Measurements from ENCODE around the gene SNX11.

SNX11 gene

DNA sequence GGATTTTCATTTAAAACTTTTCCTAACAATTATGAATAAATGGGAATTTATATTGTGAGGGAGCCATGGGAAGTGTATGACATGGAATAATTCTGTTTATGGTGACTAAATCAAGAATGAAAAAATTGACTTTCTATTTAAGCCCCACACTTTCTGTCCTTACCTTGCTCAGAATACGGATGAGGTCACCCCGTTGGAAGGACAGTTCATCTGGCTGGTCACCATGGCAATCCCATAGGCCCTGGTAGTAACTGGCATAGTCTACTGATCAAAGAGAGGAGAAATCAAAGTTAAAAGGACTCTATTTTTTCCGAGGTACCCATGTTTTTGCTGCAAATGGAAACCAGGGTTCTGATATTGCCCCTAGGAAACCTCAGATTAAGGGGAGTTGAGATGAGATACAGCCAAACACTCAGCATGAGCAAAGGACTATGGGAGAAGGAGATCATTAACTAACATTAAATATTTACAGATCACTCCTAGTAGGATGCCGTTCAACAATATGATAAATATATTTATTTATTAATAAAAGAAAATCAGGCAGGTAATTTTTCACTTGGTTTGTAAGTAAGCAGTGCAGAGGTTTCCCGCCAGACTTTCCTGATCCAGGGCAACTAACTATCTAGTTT is 54.9 kb downstream of the SNX11 start:
- no peak for DNase-seq (ENCODE audit: low read depth)

DNA sequence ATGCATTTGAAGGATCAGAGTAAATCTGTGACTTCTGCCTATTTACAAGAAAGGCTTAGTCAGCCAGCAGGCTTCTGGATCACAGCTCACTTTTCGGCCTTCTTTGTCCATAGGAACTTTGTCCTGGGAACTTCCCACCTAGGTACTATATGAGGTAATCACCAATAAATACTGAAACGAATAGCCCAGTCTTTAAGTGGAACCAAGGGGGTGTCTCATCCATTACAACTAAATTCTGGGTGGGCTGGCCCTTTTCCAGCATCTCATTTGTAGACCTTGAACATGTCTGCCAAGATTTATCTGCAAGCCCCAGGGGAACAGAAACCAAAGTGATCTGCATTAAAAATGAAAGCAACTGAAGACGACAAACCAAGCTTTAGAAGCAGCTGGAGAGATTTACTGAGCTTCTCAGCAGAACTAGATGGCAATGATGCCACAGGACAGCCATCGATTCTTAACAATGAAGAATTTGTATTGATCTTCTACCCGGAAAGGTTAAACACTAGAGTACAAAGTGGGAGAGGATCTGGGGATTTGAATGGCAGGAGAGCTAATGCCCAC is 55.5 kb downstream of the SNX11 start:
- no peak for DNase-seq (ENCODE audit: low read depth)

DNA sequence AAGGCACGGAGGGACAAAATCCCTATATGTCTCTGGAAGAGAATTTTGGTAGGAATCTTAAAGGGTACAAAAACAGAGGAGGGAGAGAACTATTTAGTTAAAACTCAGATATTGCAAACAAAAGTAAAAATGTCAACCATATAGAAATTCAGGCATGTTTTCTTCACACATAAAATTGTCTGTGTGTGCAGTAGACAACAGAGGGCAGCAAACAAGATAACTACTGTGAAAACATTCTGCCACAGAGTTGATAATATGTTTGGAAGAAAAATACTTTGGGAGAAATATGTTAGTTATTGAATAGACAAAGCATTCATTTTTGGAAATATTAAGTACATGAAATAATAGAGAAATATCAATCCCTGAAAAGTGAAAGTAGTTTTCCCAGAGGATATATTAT is 56.2 kb downstream of the SNX11 start:
- DNase-seq (ENCODE audit: low read depth) = no peak

DNA sequence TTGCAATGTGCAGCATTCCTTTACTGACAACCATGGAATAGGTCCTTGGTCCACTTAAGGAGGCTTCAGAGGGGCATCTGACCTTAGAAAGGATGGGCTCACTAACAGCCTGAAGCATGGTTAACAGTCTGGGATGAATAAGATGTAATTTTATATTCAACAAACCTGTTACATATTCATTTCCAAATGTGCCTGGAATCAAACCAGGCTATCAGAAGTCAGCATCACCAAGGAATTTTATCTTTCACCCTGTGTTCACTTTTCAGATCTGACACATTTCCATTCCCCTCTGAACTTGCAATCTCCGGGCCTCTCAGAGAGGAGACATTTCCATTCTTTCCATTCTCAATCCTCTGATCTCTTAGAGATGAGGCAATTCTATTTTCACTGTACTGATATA is 62.4 kb downstream of the SNX11 start:
- no peak for DNase-seq (ENCODE audit: low read depth)
